Uterus (tissue), 2 donors: ENCODE data around the gene SEC31B.

Source experiments
- POLR2A ChIP-seq, 2 donors: fragments of 450-650 bp; IDR thresholded peaks; one replicate each; pipeline ENCODE4 v1.6.1; 2016; ENCODE audit warnings: antibody characterized with exemption in 2 of 2, mild to moderate bottlenecking in 1 of 2, moderate library complexity in 1 of 2
- TF ChIP-seq, protein P1 (sequence below), 4 experiments: fragments of 200-600 bp in 2 of 4; fragments of 450-650 bp in 2 of 4; sonication (generic) in 2 of 4; IDR thresholded peaks; one replicate each; pipeline ENCODE4 v1.5.1; 2016 to 2019; ENCODE audit warnings: antibody characterized with exemption in 4 of 4, mild to moderate bottlenecking in 2 of 4, moderate library complexity in 1 of 4

DNA sequence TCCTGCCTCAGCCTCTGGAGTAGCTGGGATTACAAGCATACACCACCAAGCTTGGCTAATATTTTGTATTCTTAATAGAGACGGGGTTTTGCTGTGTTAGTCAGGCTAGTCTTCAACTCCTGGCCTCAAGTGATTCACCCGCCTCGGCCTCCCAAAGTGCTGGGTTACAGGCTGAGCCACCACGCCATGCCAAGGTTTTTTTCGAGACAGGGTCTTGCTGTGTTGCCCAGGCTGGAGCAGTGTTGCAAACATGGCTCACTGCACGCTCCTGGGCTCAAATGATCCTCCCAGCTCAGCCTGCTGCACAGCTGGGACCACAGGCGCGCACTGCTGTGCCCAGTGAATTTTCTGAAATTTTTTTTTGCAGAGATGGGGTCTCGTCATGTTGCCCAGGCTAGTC lies 3.3 kb upstream of the SEC31B start:
- TF ChIP-seq, protein P1, sequence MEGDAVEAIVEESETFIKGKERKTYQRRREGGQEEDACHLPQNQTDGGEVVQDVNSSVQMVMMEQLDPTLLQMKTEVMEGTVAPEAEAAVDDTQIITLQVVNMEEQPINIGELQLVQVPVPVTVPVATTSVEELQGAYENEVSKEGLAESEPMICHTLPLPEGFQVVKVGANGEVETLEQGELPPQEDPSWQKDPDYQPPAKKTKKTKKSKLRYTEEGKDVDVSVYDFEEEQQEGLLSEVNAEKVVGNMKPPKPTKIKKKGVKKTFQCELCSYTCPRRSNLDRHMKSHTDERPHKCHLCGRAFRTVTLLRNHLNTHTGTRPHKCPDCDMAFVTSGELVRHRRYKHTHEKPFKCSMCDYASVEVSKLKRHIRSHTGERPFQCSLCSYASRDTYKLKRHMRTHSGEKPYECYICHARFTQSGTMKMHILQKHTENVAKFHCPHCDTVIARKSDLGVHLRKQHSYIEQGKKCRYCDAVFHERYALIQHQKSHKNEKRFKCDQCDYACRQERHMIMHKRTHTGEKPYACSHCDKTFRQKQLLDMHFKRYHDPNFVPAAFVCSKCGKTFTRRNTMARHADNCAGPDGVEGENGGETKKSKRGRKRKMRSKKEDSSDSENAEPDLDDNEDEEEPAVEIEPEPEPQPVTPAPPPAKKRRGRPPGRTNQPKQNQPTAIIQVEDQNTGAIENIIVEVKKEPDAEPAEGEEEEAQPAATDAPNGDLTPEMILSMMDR (IDR thresholded peaks at IDR 0.05), result no peak
- no peak for TF ChIP-seq POLR2A (IDR thresholded peaks at IDR 0.05)
